Neural progenitor cell (in vitro differentiated cells): ENCODE data around the gene POFUT2. TPM values are rescaled to one million over a fixed set of nuclear protein-coding genes. Genes with fewer than 3 reads are reported as not detected.

Experiments
- DNase-seq: peaks from one replicate; pipeline ENCODE4 v3.0.0-alpha.2; 2016; ENCODE audit warnings: low spot score
- H2AFZ ChIP-seq: fragments of 200-600 bp; sonication (generic); replicated peaks from 2 replicates; pipeline ENCODE4 v1.6.1; 2016; ENCODE audit warnings: antibody characterized with exemption
- H3F3A ChIP-seq: fragments of 200-600 bp; sonication (generic); 2 replicates; pipeline ENCODE4 v1.6.1; 2016; ENCODE audit warnings: antibody characterized with exemption, low read depth
- H3K27ac ChIP-seq: fragments of 200-600 bp; sonication (generic); 2 replicates; pipeline ENCODE4 v1.5.1; 2016; ENCODE audit warnings: mild to moderate bottlenecking
- H3K27me3 ChIP-seq: fragments of 200-600 bp; sonication (generic); 2 replicates; pipeline ENCODE4 v1.6.1; 2016; ENCODE audit warnings: mild to moderate bottlenecking, moderate library complexity
- H3K36me3 ChIP-seq: fragments of 200-600 bp; sonication (generic); 2 replicates; pipeline ENCODE4 v1.5.1; 2016
- H3K4me1 ChIP-seq: fragments of 200-600 bp; sonication (generic); 2 replicates; pipeline ENCODE4 v1.6.1; 2016; ENCODE audit warnings: mixed run types
- H3K4me2 ChIP-seq: fragments of 200-600 bp; sonication (generic); 2 replicates; pipeline ENCODE4 v1.6.1; 2016
- H3K4me3 ChIP-seq: fragments of 200-600 bp; sonication (generic); 2 replicates; pipeline ENCODE4 v1.5.1; 2016
- H3K79me2 ChIP-seq: fragments of 200-600 bp; sonication (generic); 2 replicates; pipeline ENCODE4 v1.6.1; 2016; ENCODE audit warnings: low read depth
- H3K9ac ChIP-seq: fragments of 200-600 bp; sonication (generic); 2 replicates; pipeline ENCODE4 v1.6.1; 2016
- H3K9me3 ChIP-seq: fragments of 200-600 bp; sonication (generic); 2 replicates; pipeline ENCODE4 v1.5.1; 2016; ENCODE audit warnings: low read depth
- H4K20me1 ChIP-seq: fragments of 200-600 bp; sonication (generic); 2 replicates; pipeline ENCODE4 v1.6.1; 2016; ENCODE audit warnings: low read depth
- H3K27ac Mint-ChIP-seq: 3 replicates; pipeline ENCODE4 v1.8.0; 2021; ENCODE audit warnings: mixed read lengths
- H3K27me3 Mint-ChIP-seq: 2 replicates; pipeline ENCODE4 v1.8.0; 2022; ENCODE audit warnings: low read depth, mild to moderate bottlenecking, inconsistent platforms, moderate library complexity, mixed read lengths; ENCODE audit not compliant: insufficient read depth
- H3K36me3 Mint-ChIP-seq: 3 replicates; pipeline ENCODE4 v1.8.0; 2021; ENCODE audit warnings: mixed read lengths
- H3K4me1 Mint-ChIP-seq: 3 replicates; pipeline ENCODE4 v1.8.0; 2021; ENCODE audit warnings: mixed read lengths
- H3K4me3 Mint-ChIP-seq: 3 replicates; pipeline ENCODE4 v1.8.0; 2021; ENCODE audit warnings: mild to moderate bottlenecking, moderate library complexity, mixed read lengths
- H3K9me3 Mint-ChIP-seq: 3 replicates; pipeline ENCODE4 v1.8.0; 2020; ENCODE audit warnings: mixed read lengths
- CTCF ChIP-seq: fragments of 200-600 bp; sonication (generic); IDR thresholded peaks from 2 replicates; pipeline ENCODE4 v1.5.1; 2017; ENCODE audit warnings: antibody characterized with exemption, mild to moderate bottlenecking
- EZH2 ChIP-seq: fragments of 200-600 bp; sonication (generic); IDR thresholded peaks from 2 replicates; pipeline ENCODE4 v1.6.1; 2017; ENCODE audit warnings: antibody characterized with exemption, mild to moderate bottlenecking, moderate library complexity
- EZH2phosphoT487 ChIP-seq: fragments of 200-600 bp; sonication (generic); IDR thresholded peaks from 2 replicates; pipeline ENCODE4 v1.6.1; 2017; ENCODE audit warnings: antibody characterized with exemption
- total RNA-seq: library from RNA; depleted of rRNA; stranded (reverse); fragments of >200 nt; gene quantifications from 2 replicates; pipeline ENCODE4 v1.2.3, GENCODE V29; 2015; ENCODE audit warnings: low replicate concordance

POFUT2 gene
- total RNA-seq, 1 donor from 2014 or later, result 28.5 TPM

- peaks cover 9% of the 10 kb centered on the region for H3F3A ChIP-seq
- H3K4me3 Mint-ChIP-seq, result peak overlapping the region; percentile 48
- no peak overlapping the region for H3K4me3 ChIP-seq
- H3K4me1 ChIP-seq, result peaks cover 6% of the 10 kb centered on the region
- H3K9me3 ChIP-seq, result no peaks in the 10 kb centered on the region
- peaks cover 9% of the 10 kb centered on the region for H3K4me1 Mint-ChIP-seq
- H4K20me1 ChIP-seq, result peaks cover 30% of the 10 kb centered on the region
- no peak overlapping the region for H3K27ac Mint-ChIP-seq
- no peak for DNase-seq
- no peaks in the 10 kb centered on the region for H3K27me3 ChIP-seq
- H3K27ac ChIP-seq, result no peak overlapping the region
- H3K27me3 Mint-ChIP-seq, result no peaks in the 10 kb centered on the region
- H3K36me3 ChIP-seq, result peaks cover 5% of the 10 kb centered on the region
- H3K9me3 Mint-ChIP-seq, result no peaks in the 10 kb centered on the region
- H3K36me3 Mint-ChIP-seq, result peaks cover 37% of the 10 kb centered on the region
- no peak overlapping the region for H3K4me2 ChIP-seq
- H3K9ac ChIP-seq, result no peak overlapping the region
- H3K79me2 ChIP-seq, result peaks cover 26% of the 10 kb centered on the region
- H2AFZ ChIP-seq, result no peak overlapping the region
- TF ChIP-seq EZH2phosphoT487, result no peak
- TF ChIP-seq EZH2, result no peak
- TF ChIP-seq CTCF, result no peak
These were observed 4.6 kb downstream of the POFUT2 start for GRCh38 chr21:45283035-45283610.

GRCh38 chr21:45282283-45283034, 5.2 kb downstream of the POFUT2 start:
- Histone ChIP-seq H3K79me2 (peaks cover 26% of the 10 kb centered on the region), H2AFZ (no peak overlapping the region), H3K27me3 (no peaks in the 10 kb centered on the region), H3K4me2 (no peak overlapping the region), H3K9me3 (no peaks in the 10 kb centered on the region), H4K20me1 (peaks cover 30% of the 10 kb centered on the region), H3K4me3 (no peak overlapping the region), H3K27ac (no peak overlapping the region), H3K36me3 (peaks cover 5% of the 10 kb centered on the region), H3K9ac (no peak overlapping the region), H3K4me1 (peaks cover 6% of the 10 kb centered on the region), H3F3A (peaks cover 6% of the 10 kb centered on the region)
- no peak for DNase-seq
- H3K36me3 Mint-ChIP-seq, result peaks cover 38% of the 10 kb centered on the region
- peaks cover 9% of the 10 kb centered on the region for H3K4me1 Mint-ChIP-seq
- H3K27me3 Mint-ChIP-seq, result no peaks in the 10 kb centered on the region
- TF ChIP-seq CTCF (no peak), EZH2phosphoT487 (no peak), EZH2 (no peak)
- peak overlapping the region; percentile 48 for H3K4me3 Mint-ChIP-seq
- no peak overlapping the region for H3K27ac Mint-ChIP-seq
- no peaks in the 10 kb centered on the region for H3K9me3 Mint-ChIP-seq

- Mint-ChIP-seq H3K27ac (no peak overlapping the region), H3K27me3 (no peaks in the 10 kb centered on the region), H3K9me3 (no peaks in the 10 kb centered on the region), H3K4me3 (no peak overlapping the region), H3K4me1 (peaks cover 9% of the 10 kb centered on the region), H3K36me3 (peaks cover 40% of the 10 kb centered on the region)
- H3K9me3 ChIP-seq, result no peaks in the 10 kb centered on the region
- TF ChIP-seq EZH2 (no peak), CTCF (no peak)
- no peak overlapping the region for H3K27ac ChIP-seq
- H3K4me1 ChIP-seq, result peaks cover 6% of the 10 kb centered on the region
- H3K9ac ChIP-seq, result no peak overlapping the region
- no peak overlapping the region for H2AFZ ChIP-seq
- no peak overlapping the region for H3K4me3 ChIP-seq
- DNase-seq, result no peak
- peaks cover 24% of the 10 kb centered on the region for H3K79me2 ChIP-seq
- H4K20me1 ChIP-seq, result peaks cover 28% of the 10 kb centered on the region
- peaks cover 5% of the 10 kb centered on the region for H3K36me3 ChIP-seq
- no peaks in the 10 kb centered on the region for H3K27me3 ChIP-seq
- H3F3A ChIP-seq, result peaks cover 4% of the 10 kb centered on the region
- H3K4me2 ChIP-seq, result no peak overlapping the region
These were observed 6.0 kb downstream of the POFUT2 start for GRCh38 chr21:45281411-45282282.
